ENCODE measurements around the gene UROS.
A peak's percentile ranks its signal among the peaks of the same experiment; 100 is the strongest.

The UROS gene

GRCh38 chr10:125828311-125828710 lies 5.3 kb upstream of the UROS start:
- no peak for DNase-seq (ENCODE audit: low spot score)

DNA sequence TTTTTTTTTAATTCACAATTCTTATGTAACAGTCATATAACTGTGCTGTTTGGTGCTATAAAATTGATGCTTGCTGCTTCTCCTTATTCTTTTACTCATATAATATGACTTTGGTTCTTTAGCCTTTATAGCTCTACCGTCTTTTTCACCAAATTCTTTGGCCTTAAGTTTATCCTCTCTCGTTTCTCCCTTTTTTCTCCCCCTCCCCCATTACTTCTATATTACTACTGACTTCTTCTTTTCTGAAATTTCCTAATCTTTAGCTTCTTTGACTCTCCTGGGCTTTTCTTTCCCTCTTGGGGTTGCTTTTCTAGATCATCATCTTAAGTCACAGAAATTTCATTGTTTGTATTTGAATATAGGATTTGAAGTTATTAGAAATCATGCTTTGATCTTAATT lies 4.1 kb upstream of the UROS start:
- no peak for DNase-seq (ENCODE audit: low spot score)

- DNase-seq (ENCODE audit: low spot score) = peak; percentile 18
These were observed 1.7 kb upstream of the UROS start for GRCh38 chr10:125824736-125825135.

GRCh38 chr10:125823663-125824251 lies 699 bp upstream of the UROS start:
- peak; percentile 7 for DNase-seq (ENCODE audit: low spot score)

DNA sequence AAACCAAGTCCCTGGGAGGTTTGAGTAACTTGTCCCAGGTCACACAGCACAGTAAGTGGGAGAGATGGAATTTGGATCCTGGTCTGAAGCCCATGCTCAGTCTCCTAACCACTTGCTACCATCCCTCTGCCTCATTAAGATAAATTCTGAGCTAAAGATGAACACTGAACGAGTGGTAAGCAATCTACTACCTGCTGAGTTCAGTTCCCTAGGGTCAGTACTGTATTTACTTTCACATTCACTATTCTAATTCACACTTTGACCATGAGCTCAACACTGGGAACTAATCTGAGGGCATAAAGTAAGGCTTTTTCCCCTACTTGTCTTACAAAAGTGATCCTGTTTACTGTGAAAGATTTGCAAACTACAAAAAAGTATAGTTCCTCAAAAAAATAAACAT lies 2.4 kb downstream of the UROS start:
- DNase-seq (ENCODE audit: low spot score) = no peak

DNA sequence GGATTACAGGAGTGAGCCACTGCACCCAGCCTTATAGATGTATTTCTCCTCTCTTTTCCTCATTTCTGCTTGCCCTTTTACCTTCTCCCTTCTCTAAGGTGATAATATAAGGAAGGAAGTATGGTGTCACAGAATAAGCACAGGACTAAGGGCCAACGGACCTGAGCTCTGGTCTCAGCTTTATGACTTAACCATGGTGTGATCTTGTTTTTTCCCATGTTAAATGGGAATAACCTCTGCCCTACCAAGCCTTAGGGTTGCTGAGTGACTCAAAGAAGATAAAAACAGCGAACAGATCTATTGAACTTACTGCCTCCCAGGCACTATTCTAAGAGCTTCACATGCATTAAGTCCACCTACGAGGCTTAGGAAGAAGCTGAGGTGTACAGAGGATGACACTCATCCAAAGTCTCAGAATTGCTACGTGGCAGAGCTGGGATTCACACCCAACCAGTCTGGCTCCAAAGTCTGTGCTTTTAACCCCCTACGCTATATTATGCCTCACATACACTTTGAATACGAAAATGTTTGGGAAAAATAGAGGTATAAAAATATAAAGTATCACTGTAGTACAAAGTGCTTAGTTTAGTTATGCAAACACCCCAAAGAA lies 5.6 kb downstream of the UROS start:
- no peak for DNase-seq (ENCODE audit: low spot score)

- DNase-seq (ENCODE audit: low spot score) = no peak
These were observed 6.5 kb downstream of the UROS start for GRCh38 chr10:125816548-125816947.

- DNase-seq (ENCODE audit: low spot score) = no peak
These were observed 7.3 kb downstream of the UROS start for GRCh38 chr10:125815764-125816163.

DNA sequence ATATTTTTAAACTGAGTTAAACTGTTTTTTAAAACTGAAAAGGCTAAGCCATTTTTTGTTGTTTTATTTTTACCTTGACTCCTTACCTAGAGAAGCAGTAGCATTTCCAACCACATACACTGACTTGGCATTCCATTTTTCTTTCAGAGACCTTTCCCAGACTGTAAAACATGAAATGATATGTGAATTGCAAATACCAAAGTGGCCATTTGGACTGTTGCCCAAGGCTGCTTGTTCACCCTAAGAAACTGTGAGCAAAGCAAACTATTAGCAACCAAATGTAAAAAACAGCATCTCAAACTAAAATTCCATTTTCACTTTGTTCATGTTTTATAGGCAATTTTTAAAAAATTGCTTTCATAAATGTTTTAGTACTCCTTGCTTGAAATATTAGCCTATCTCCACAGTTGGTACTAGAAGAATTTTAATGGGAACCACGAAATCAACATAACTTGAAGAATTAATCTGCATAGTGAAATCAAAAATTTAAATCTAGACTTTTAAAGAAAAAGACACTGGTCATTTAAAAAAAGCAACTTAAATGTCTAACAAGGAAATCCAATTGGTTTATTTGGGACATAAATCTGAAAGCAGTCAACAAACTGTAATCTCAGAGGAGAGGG lies 10.8 kb downstream of the UROS start:
- DNase-seq (ENCODE audit: low spot score) = peak; percentile 20

DNA sequence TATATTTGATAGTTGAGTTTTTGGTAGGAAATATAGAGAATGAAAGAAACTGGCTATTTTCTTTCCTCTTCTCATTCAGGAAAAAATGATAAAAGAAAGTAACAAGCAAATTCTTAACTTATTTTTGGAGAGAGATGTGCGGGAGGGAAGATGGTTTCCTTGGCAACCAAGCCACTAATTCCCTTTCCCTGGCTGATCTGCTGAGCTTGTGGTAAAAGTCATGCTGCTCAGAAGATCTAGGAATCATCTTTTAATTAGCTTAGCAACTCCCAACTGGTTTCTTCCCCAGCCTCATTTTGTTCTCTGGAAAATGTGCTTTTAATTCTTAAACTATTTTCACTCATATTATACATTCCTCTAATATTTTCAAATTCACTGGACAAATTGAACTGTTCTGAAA lies 11.8 kb downstream of the UROS start:
- DNase-seq (ENCODE audit: low spot score) = peak; percentile 51

DNA sequence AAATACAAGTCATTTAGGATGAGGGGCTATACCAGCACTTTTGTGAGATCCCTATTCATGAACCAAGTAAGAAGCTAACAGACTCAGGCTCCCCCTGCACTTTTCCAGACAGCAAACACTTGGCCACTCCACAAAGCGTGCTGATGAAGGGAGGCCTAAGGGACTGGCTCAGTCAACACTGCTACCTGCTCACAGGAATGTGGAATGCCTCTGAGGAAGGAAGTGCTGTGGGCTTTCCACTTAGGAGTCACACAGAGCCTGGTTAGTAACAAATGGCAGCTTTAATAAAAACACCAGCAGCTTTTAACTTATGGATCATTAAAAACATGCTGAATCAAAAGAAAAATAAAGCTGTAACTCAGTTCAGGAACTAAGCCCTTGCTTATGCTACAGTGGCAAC lies 15.0 kb downstream of the UROS start:
- DNase-seq (ENCODE audit: low spot score) = no peak

GRCh38 chr10:125802739-125803138 lies 20.3 kb downstream of the UROS start:
- no peak for DNase-seq (ENCODE audit: low spot score)

GRCh38 chr10:125802131-125802530 lies 20.9 kb downstream of the UROS start:
- DNase-seq (ENCODE audit: low spot score) = no peak

DNA sequence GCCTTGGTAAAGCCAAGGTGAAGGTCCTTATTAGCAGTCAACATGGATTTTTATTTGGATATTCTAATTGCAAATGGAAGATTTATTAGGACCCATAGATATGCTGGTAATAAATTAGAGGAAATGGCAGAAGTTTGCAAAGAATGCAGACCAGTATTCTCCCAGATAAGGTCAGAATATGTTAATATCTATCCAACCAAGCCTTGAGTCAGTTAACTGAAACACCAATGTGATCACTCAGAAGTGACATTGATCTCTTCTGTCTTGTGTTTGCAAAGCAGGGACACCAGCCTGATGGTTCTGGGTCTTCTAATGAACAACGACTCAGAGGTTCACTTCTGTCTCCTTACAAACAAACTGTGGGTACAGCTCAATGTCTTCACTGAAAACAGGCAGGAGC lies 21.5 kb downstream of the UROS start:
- no peak for DNase-seq (ENCODE audit: low spot score)

- no peak for DNase-seq (ENCODE audit: low spot score)
These were observed 23.4 kb downstream of the UROS start for GRCh38 chr10:125799451-125800182.

DNA sequence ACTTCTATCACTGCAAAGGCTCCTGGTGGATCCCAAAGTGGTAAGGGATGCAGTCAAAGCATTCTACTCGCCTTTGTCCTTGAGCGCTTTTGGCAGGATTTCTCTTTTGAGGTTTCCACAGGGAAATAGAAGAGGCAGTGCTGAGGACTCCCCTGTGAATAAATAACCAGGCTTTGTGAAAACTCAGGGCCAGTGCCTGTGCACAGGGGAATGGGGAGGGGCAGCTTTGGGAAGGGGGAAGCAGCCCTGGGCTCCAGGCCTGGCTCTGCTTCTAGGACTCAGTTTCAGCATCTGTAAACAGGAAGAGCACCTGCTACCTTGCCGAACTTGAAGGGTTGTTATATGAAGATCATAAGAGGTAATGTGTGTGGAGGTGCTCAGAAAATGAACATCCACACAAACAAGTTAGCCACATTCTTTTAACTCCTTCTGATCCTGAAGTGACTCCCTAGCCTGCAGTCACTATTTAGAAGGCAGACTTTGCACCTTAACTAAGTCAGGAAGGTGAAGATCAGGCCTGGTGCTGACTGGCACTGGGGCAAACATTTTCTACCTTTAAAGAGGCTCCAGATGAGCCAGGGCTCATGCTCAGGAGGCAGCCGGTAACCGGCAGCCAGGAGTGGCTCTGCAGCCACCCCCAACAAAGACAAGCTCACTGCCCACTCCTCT lies 24.9 kb downstream of the UROS start:
- DNase-seq (ENCODE audit: low spot score) = no peak

GRCh38 chr10:125797424-125797823 lies 25.6 kb downstream of the UROS start:
- no peak for DNase-seq (ENCODE audit: low spot score)

DNA sequence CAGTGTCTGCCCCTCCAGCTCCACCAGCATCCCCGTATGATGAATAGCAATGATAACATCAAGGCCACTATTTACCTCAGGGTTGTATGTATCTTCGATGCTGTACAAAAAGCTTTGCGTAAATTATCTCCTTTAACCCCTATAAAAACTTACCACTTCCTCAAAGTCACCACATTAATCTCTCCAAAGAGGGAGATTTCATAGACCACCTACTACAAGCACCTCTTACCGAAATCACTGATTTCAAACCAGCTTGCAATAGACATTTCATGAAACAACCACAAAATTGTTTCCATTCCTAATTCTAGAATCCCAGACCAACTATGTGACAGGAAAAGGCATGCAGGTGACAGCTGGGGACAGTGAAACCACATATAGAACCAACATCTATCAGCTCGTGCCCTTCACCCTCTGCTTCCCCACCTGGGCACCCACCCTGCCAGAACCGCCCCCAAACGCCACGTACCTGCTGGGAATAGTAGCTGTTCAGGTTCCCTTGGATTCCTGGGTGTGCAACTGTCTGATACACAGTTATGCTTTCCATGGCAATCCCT lies 27.3 kb downstream of the UROS start:
- DNase-seq (ENCODE audit: low spot score) = no peak

DNA sequence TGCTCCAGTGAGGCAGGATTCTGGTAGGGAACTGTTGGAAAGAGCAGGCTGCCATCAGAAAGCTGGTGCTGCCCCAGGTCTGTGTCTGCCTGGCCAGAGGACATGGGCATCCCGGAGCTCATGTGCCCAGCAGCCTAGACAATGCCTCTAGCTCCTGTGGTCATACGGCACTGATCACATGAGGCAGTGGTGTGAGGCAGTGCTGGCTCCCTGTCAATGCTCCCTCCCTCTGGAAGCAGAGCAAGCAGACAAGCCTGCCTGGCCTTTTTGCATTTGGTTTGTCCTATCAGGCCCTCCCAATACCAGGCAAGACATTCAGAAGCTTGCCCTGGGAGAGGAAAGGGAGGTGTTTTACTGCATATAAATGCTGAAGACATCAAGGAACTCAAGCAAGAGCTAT lies 27.9 kb downstream of the UROS start:
- no peak for DNase-seq (ENCODE audit: low spot score)

- no peak for DNase-seq (ENCODE audit: low spot score)
These were observed 30.4 kb downstream of the UROS start for GRCh38 chr10:125792342-125793300.
